ENCODE results near the gene NXPH2.
"Not testable (repeated sequence)": the region's sequence is repeated elsewhere in the genome, so short reads cannot be mapped to it uniquely, and the experiment has no call there.

Gene NXPH2

GRCh38 chr2:138757384-138757783 is 22.8 kb downstream of the NXPH2 start:
- no peak for DNase-seq
- Histone ChIP-seq H3K36me3 (replicated peaks) (no peaks in the 10 kb centered on the region), H3K27me3 (replicated peaks) (no peaks in the 10 kb centered on the region), H3K27ac (no peak overlapping the region), H3K4me3 (ENCODE audit: low read depth, low read length) (no peak overlapping the region)
- in situ Hi-C loops (cut with HindIII; ENCODE audit: low pct_ligation_motif_present, low sequenced_read_pairs) = no loop called here
- no peak for TF ChIP-seq CTCF (IDR thresholded peaks at IDR 0.05; ENCODE audit: low read depth, low read length, missing control alignments)

- in situ Hi-C loops (cut with HindIII; ENCODE audit: low pct_ligation_motif_present, low sequenced_read_pairs) = no loop called here
- no peak for DNase-seq
- H3K4me3 ChIP-seq (ENCODE audit: low read depth, low read length) = no peak overlapping the region
- H3K36me3 ChIP-seq (replicated peaks) = no peaks in the 10 kb centered on the region
- H3K27me3 ChIP-seq (replicated peaks) = no peaks in the 10 kb centered on the region
- TF ChIP-seq CTCF (IDR thresholded peaks at IDR 0.05; ENCODE audit: low read depth, low read length, missing control alignments) = no peak
- no peak overlapping the region for H3K27ac ChIP-seq
Measured at GRCh38 chr2:138752197-138752956, 27.8 kb downstream of the NXPH2 start.

- H3K36me3 ChIP-seq (replicated peaks) = no peaks in the 10 kb centered on the region
- H3K4me3 ChIP-seq (ENCODE audit: low read depth, low read length) = no peak overlapping the region
- no peak overlapping the region for H3K27ac ChIP-seq
- H3K27me3 ChIP-seq (replicated peaks) = no peaks in the 10 kb centered on the region
- no peak for TF ChIP-seq CTCF (IDR thresholded peaks at IDR 0.05; ENCODE audit: low read depth, low read length, missing control alignments)
- DNase-seq = no peak
- in situ Hi-C loops (cut with HindIII; ENCODE audit: low pct_ligation_motif_present, low sequenced_read_pairs) = no loop called here
Measured at GRCh38 chr2:138744713-138745112, 35.5 kb downstream of the NXPH2 start.

- no peak for TF ChIP-seq CTCF (IDR thresholded peaks at IDR 0.05; ENCODE audit: low read depth, low read length, missing control alignments)
- DNase-seq = no peak
- Histone ChIP-seq H3K4me3 (ENCODE audit: low read depth, low read length) (no peak overlapping the region), H3K27ac (no peak overlapping the region), H3K36me3 (replicated peaks) (no peaks in the 10 kb centered on the region), H3K27me3 (replicated peaks) (no peaks in the 10 kb centered on the region)
- in situ Hi-C loops (cut with HindIII; ENCODE audit: low pct_ligation_motif_present, low sequenced_read_pairs) = no loop called here
Measured at GRCh38 chr2:138742441-138743057, 37.6 kb downstream of the NXPH2 start.

- no peak overlapping the region for H3K27ac ChIP-seq
- no peak overlapping the region for H3K4me3 ChIP-seq (ENCODE audit: low read depth, low read length)
- in situ Hi-C loops (cut with HindIII; ENCODE audit: low pct_ligation_motif_present, low sequenced_read_pairs) = no loop called here
- no peaks in the 10 kb centered on the region for H3K27me3 ChIP-seq (replicated peaks)
- no peaks in the 10 kb centered on the region for H3K36me3 ChIP-seq (replicated peaks)
- TF ChIP-seq CTCF (IDR thresholded peaks at IDR 0.05; ENCODE audit: low read depth, low read length, missing control alignments) = no peak
- DNase-seq = no peak
Measured at GRCh38 chr2:138741851-138742250, 38.3 kb downstream of the NXPH2 start.

- in situ Hi-C loops (cut with HindIII; ENCODE audit: low pct_ligation_motif_present, low sequenced_read_pairs); H3K4me3 ChIP-seq (ENCODE audit: low read depth, low read length); H3K27me3 ChIP-seq (replicated peaks); DNase-seq; H3K27ac ChIP-seq; H3K36me3 ChIP-seq (replicated peaks): not testable (repeated sequence)
Measured at GRCh38 chr2:138737009-138737554, 43.1 kb downstream of the NXPH2 start.

Data from brain microvascular endothelial cell (primary cell).